HEK293T (cell line): ENCODE data around the gene LOXL3.

Experiments
- ARNT ChIP-seq: fragments of 450-650 bp; IDR thresholded peaks from 2 replicates; pipeline ENCODE4 v1.6.1; 2017; ENCODE audit warnings: mild to moderate bottlenecking
- CTBP1 ChIP-seq: fragments of 450-650 bp; IDR thresholded peaks from 2 replicates; pipeline ENCODE4 v1.6.1; 2016; ENCODE audit warnings: borderline replicate concordance
- FOXA1 ChIP-seq: fragments of 450-650 bp; IDR thresholded peaks from 2 replicates; pipeline ENCODE4 v1.6.1; 2016; ENCODE audit warnings: mild to moderate bottlenecking
- FOXK2 ChIP-seq: fragments of 450-650 bp; IDR thresholded peaks from 2 replicates; pipeline ENCODE4 v1.6.1; 2016; ENCODE audit warnings: mild to moderate bottlenecking
- PKNOX1 ChIP-seq: fragments of 450-650 bp; IDR thresholded peaks from 2 replicates; pipeline ENCODE4 v1.6.1; 2016
- ZNF384 ChIP-seq: fragments of 450-650 bp; IDR thresholded peaks from 2 replicates; pipeline ENCODE4 v1.6.1; 2016

- TF ChIP-seq ZNF384 (no peak), ARNT (no peak), PKNOX1 (no peak), FOXK2 (no peak), FOXA1 (no peak), CTBP1 (no peak)
Measured at GRCh38 chr2:74572178-74572925, 18.6 kb upstream of the LOXL3 start.
